Ascending aorta (tissue), 2 donors: ENCODE results near the gene SLC25A1. TPM values are rescaled to one million over a fixed set of nuclear protein-coding genes. Genes with fewer than 3 reads are reported as not detected.

ENCODE experiments used
- DNase-seq, 2 donors: peaks; one replicate each; pipeline ENCODE4 v3.0.0-alpha.2; 2019; ENCODE audit warnings: low spot score in 2 of 2
- H3K27ac ChIP-seq, 2 donors: fragments of 200-600 bp; sonication (generic); one replicate each; pipeline ENCODE4 v1.5.1; 2016 to 2017; ENCODE audit warnings: mild to moderate bottlenecking in 1 of 2
- H3K27me3 ChIP-seq: fragments of 200-600 bp; sonication (generic); one replicate; pipeline ENCODE4 v1.5.1; 2017
- H3K36me3 ChIP-seq, 2 donors: fragments of 200-600 bp; sonication (generic); one replicate each; pipeline ENCODE4 v1.5.1; 2016
- H3K4me1 ChIP-seq, 2 donors: fragments of 200-600 bp; sonication (generic); one replicate each; pipeline ENCODE4 v1.5.1; 2016 to 2017; ENCODE audit warnings: mild to moderate bottlenecking in 1 of 2
- H3K4me3 ChIP-seq, 2 donors: fragments of 200-600 bp; sonication (generic); one replicate each; pipeline ENCODE4 v1.5.1; 2016 to 2017; ENCODE audit warnings: mild to moderate bottlenecking in 1 of 2
- H3K9me3 ChIP-seq, 2 donors: fragments of 200-600 bp; sonication (generic); one replicate each; pipeline ENCODE4 v1.5.1; 2016
- intact Hi-C: fragments of 100-400 bp; cut with DNase I; formaldehyde crosslinking; loops from one replicate; pipeline ENCODE4 v1.15.1; 2023
- total RNA-seq: library from RNA; depleted of rRNA; stranded (reverse); fragments of >200 nt; gene quantifications from one replicate; pipeline ENCODE4 v1.1.0, GENCODE V29; 2016
- TF ChIP-seq, protein P1 (sequence below), 3 experiments: fragments of 200-600 bp in 2 of 3; fragments of 450-650 bp in 1 of 3; sonication (generic) in 2 of 3; IDR thresholded peaks; one replicate each; pipeline ENCODE4 v1.5.1; 2016 to 2019; ENCODE audit warnings: antibody characterized with exemption in 3 of 3, mild to moderate bottlenecking in 1 of 3, moderate library complexity in 1 of 3

The SLC25A1 gene
- total RNA-seq, 1 donor from 2014 or later = 89.3 TPM

GRCh38 chr22:19129871-19130270 lies 48.7 kb downstream of the SLC25A1 start:
- H3K27me3 ChIP-seq = no peaks in the 10 kb centered on the region
- H3K4me1 ChIP-seq = no peaks in the 10 kb centered on the region
- H3K36me3 ChIP-seq = peaks cover 24 to 33% of the 10 kb centered on the region in 2 donors
- no peaks in the 10 kb centered on the region for H3K9me3 ChIP-seq
- intact Hi-C loops = no loop called here
- TF ChIP-seq, protein P1, sequence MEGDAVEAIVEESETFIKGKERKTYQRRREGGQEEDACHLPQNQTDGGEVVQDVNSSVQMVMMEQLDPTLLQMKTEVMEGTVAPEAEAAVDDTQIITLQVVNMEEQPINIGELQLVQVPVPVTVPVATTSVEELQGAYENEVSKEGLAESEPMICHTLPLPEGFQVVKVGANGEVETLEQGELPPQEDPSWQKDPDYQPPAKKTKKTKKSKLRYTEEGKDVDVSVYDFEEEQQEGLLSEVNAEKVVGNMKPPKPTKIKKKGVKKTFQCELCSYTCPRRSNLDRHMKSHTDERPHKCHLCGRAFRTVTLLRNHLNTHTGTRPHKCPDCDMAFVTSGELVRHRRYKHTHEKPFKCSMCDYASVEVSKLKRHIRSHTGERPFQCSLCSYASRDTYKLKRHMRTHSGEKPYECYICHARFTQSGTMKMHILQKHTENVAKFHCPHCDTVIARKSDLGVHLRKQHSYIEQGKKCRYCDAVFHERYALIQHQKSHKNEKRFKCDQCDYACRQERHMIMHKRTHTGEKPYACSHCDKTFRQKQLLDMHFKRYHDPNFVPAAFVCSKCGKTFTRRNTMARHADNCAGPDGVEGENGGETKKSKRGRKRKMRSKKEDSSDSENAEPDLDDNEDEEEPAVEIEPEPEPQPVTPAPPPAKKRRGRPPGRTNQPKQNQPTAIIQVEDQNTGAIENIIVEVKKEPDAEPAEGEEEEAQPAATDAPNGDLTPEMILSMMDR (IDR thresholded peaks at IDR 0.05) = no peak
- no peak overlapping the region for H3K27ac ChIP-seq
- no peak for DNase-seq
- H3K4me3 ChIP-seq = no peak overlapping the region

- TF ChIP-seq, protein P1 (IDR thresholded peaks at IDR 0.05) = no peak
- DNase-seq = no peak
- Histone ChIP-seq H3K4me1 (no peaks in the 10 kb centered on the region), H3K4me3 (no peak overlapping the region), H3K27ac (no peak overlapping the region), H3K36me3 (peaks cover 17 to 26% of the 10 kb centered on the region in 2 donors), H3K27me3 (no peaks in the 10 kb centered on the region), H3K9me3 (no peaks in the 10 kb centered on the region)
- intact Hi-C loops = no loop called here
These were observed 49.4 kb downstream of the SLC25A1 start for GRCh38 chr22:19128946-19129727.

DNA sequence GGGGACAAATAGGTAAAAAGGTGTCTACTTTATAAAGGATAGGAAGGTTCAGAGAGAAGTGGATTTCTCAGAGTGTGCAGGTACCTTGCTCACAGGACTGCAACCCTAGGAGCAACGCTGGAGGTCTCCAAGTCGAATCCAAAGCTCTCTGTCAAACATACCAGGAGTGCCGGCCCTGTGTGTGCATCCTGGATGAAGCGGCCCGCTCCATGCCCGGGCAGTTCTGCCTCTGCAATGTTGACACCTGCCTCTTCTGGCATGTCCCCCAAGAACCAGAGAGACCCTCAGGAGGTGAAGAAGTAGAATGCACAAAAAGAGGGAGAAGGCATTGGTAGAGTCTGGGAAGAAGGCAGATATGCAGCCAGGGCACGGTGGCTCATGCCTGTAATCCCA lies 50.5 kb downstream of the SLC25A1 start:
- H3K27me3 ChIP-seq = no peaks in the 10 kb centered on the region
- intact Hi-C loops = no loop called here

DNA sequence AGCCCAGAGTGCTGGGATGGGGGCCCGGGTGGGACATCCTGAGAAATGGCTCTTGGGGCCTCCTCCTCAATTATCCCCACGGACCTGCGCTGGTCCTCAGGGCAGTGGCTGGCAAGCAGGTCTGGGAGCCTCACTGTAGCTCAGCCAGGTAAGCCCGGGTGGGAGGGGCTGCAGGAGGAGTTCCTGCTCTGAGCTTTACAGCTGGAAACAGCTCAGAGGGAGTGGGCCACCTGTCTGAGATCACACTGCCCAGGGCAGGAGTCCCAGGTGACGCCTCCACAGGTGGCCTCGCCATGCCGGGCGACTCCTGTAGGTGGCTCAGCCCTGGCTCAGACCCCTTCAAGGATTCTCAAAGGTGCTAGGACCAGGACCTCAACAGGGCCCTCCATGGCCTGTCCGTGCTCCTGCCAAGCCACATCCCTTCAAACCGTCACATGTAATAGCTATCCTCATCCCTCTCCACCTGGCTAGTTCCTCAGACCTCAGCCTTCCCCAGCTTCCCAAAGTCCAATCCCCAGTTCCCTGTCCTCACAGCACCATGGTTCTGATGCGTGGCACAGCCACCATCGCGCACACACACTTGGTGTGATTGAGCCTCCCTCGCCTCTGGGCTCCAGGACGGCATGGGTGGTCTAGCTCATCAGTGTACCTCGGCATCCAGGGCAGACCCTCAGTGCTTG lies 51.1 kb downstream of the SLC25A1 start:
- no peak for DNase-seq
- no peak overlapping the region for H3K27ac ChIP-seq
- no peak overlapping the region for H3K4me3 ChIP-seq
- TF ChIP-seq, protein P1 (IDR thresholded peaks at IDR 0.05) = no peak
- intact Hi-C loops = no loop called here
- no peaks in the 10 kb centered on the region for H3K27me3 ChIP-seq
- H3K4me1 ChIP-seq = no peaks in the 10 kb centered on the region
- peaks cover 4 to 9% of the 10 kb centered on the region in 2 donors for H3K36me3 ChIP-seq
- no peaks in the 10 kb centered on the region for H3K9me3 ChIP-seq

More for the DNA sequence above, 50.5 kb downstream of the SLC25A1 start:
- Histone ChIP-seq H3K36me3 (peaks cover 6 to 15% of the 10 kb centered on the region in 2 donors), H3K9me3 (no peaks in the 10 kb centered on the region), H3K4me3 (no peak overlapping the region), H3K4me1 (no peaks in the 10 kb centered on the region), H3K27ac (no peak overlapping the region)
- TF ChIP-seq, protein P1 (IDR thresholded peaks at IDR 0.05) = no peak
- no peak for DNase-seq

DNA sequence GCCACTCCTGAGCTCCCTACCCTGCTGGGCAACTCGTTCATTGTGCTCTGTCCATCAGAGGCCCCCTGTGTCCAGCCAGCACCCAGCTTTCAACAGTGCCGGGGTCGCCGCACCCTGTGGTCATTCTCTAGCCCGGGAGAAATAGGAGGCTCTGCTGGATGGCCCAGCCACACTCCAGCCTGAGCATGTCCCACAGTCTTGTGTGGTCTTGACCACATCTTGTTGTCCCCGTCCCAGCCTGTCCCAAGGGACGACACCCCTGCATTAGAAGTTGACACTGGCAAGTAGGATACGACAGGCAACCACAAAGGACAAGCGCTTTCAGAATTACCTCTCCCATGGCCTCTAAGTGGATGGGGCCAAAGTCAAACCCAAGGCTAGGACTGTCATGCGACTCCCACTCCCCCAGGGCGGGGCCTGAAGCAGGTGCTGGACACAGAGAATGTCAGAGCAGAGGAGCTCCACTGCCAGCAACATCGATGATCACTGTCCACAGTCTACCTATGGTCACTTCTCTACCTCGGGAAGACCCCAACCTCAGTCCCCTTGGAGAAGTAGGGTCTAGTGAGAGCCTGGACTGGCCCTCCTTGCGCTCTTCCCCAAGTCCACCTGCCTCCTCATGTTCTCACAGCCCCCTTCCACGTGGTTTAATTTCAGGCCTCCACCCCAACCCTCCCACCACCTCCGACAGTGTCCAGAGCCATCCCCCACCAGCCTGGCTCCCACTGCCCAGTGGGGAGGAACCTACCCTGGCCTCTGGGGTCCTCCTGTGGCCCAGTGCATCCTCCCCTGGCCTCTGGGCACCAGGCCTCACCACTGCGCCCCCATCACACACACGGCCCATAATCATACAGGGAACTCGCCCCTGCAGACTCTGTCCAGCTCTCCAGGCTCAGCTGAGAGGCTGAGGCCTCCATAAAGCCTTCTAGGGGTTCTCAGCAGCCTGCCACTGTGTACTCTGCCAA lies 51.9 kb downstream of the SLC25A1 start:
- H3K27me3 ChIP-seq = no peaks in the 10 kb centered on the region
- intact Hi-C loops = no loop called here
- H3K36me3 ChIP-seq = peaks cover 0 to 2% of the 10 kb centered on the region in 2 donors
- no peak overlapping the region for H3K27ac ChIP-seq
- no peak for DNase-seq
- TF ChIP-seq, protein P1 (IDR thresholded peaks at IDR 0.05) = no peak
- no peaks in the 10 kb centered on the region for H3K9me3 ChIP-seq
- no peak overlapping the region for H3K4me3 ChIP-seq
- no peaks in the 10 kb centered on the region for H3K4me1 ChIP-seq
